RWPE2 (cell line): ENCODE measurements around the gene MBNL1.

Experiments used
- ATAC-seq: fragments of 200-7000 bp; cut with Tn5 transposase; 3 replicates; pipeline ENCODE4 v1.9.1; 2021; ENCODE audit warnings: low read depth
- DNase-seq: peaks from one replicate; pipeline ENCODE4 v3.0.0-alpha.2; 2020; ENCODE audit warnings: low spot score
- H3K27ac ChIP-seq: fragments of 450-650 bp; 2 replicates; pipeline ENCODE4 v1.5.1; 2017; ENCODE audit warnings: mild to moderate bottlenecking; ENCODE audit not compliant: poor library complexity, severe bottlenecking
- H3K27me3 ChIP-seq: fragments of 250-450 bp; sonication (Bioruptor Pico); 2 replicates; pipeline ENCODE4 v1.5.1; 2021; ENCODE audit warnings: mild to moderate bottlenecking, moderate library complexity; ENCODE audit not compliant: insufficient read depth, poor library complexity, severe bottlenecking
- H3K36me3 ChIP-seq: fragments of 250-450 bp; sonication (Bioruptor Pico); 2 replicates; pipeline ENCODE4 v1.5.1; 2020; ENCODE audit warnings: low read depth, mild to moderate bottlenecking, moderate library complexity
- H3K4me1 ChIP-seq: fragments of 250-450 bp; sonication (Bioruptor Pico); 2 replicates; pipeline ENCODE4 v1.5.1; 2021; ENCODE audit warnings: mild to moderate bottlenecking, moderate library complexity; ENCODE audit not compliant: insufficient read depth, poor library complexity, severe bottlenecking
- H3K4me3 ChIP-seq: fragments of 250-450 bp; sonication (Bioruptor Pico); 2 replicates; pipeline ENCODE4 v1.5.1; 2021; ENCODE audit warnings: mild to moderate bottlenecking, moderate library complexity; ENCODE audit not compliant: severe bottlenecking
- H3K9me3 ChIP-seq: fragments of 250-450 bp; sonication (Bioruptor Pico); 2 replicates; pipeline ENCODE4 v1.5.1; 2021; ENCODE audit warnings: mild to moderate bottlenecking, moderate library complexity; ENCODE audit not compliant: severe bottlenecking
- TF ChIP-seq, protein P1 (sequence below): fragments of 450-650 bp; IDR thresholded peaks from one replicate; pipeline ENCODE4 v1.5.1; 2017; ENCODE audit warnings: mild to moderate bottlenecking, moderate library complexity; ENCODE audit not compliant: poor library complexity, severe bottlenecking

Gene MBNL1

DNA sequence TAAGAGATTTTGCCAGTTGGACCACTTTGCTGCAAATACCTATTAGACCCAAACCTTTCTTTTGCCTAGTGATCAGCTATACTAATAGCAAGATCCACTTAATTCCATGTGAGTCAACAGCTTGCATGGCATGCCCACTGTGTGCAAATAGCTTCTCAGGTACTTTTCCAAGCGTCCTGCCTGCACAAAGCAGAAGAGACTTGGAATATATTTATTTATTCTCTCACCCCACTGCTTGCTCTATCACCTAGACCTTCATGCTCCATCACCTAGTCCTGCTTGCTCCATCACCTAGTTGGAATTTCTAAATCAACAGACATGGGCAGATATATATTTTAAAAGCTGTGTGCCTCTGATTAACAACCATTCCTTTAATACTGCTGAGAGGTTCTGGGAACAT, 47.6 kb downstream of the MBNL1 start:
- H3K9me3 ChIP-seq, result no peaks in the 10 kb centered on the region
- ATAC-seq (no peak), DNase-seq (no peak)
- H3K27ac ChIP-seq, result no peak overlapping the region
- no peak overlapping the region for H3K4me3 ChIP-seq
- peaks cover 8% of the 10 kb centered on the region for H3K4me1 ChIP-seq
- TF ChIP-seq, protein P1, sequence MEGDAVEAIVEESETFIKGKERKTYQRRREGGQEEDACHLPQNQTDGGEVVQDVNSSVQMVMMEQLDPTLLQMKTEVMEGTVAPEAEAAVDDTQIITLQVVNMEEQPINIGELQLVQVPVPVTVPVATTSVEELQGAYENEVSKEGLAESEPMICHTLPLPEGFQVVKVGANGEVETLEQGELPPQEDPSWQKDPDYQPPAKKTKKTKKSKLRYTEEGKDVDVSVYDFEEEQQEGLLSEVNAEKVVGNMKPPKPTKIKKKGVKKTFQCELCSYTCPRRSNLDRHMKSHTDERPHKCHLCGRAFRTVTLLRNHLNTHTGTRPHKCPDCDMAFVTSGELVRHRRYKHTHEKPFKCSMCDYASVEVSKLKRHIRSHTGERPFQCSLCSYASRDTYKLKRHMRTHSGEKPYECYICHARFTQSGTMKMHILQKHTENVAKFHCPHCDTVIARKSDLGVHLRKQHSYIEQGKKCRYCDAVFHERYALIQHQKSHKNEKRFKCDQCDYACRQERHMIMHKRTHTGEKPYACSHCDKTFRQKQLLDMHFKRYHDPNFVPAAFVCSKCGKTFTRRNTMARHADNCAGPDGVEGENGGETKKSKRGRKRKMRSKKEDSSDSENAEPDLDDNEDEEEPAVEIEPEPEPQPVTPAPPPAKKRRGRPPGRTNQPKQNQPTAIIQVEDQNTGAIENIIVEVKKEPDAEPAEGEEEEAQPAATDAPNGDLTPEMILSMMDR, result no peak
- peaks cover 6% of the 10 kb centered on the region for H3K36me3 ChIP-seq
- H3K27me3 ChIP-seq, result no peaks in the 10 kb centered on the region

DNA sequence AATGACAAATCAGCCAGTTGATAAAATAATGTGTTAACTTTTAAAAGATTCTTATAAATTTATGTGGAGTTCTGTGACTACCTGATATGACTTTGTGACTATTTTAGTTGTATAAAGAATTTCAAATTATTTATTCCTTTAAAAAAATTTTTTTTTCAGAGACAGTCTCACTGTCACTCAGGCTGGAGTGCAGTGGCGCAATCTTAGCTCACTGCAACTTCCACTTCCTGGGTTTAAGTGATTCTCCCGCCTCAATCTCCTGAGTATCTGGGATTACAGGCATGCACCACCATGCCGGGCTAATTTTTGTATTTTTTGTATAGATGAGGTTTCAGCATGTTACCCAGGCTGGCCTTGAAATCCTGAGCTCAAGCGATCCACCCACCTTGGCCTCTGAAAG, 48.5 kb downstream of the MBNL1 start:
- Histone ChIP-seq H3K4me1 (peaks cover 9% of the 10 kb centered on the region), H3K27ac (peak overlapping the region; percentile 21), H3K36me3 (0 out of 2 replicates have a peak, but pooled peaks cover 3% of the 10 kb centered on the region), H3K27me3 (no peaks in the 10 kb centered on the region), H3K9me3 (no peaks in the 10 kb centered on the region), H3K4me3 (no peak overlapping the region)
- ATAC-seq, result no peak
- TF ChIP-seq, protein P1, result no peak
- no peak for DNase-seq

DNA sequence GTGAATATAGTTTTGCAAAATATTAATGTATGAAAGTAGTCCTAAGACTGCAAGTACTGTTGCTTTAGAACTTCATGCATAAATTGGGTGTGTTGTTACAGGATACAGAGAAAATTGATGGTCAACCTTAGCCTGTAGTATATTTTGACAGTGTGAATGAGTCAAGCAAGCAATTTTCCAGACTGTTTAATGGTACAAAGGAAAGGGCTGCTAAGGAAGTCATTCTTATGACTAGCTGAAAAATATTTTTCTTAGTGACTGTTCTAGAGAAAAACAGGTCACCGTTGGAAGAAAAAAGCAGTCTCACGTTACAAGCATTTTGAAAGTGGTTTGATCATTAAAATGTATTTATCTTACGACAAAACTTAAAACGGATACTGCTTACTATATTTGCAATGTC, 49.2 kb downstream of the MBNL1 start:
- H3K4me1 ChIP-seq, result peaks cover 16% of the 10 kb centered on the region
- peaks cover 2% of the 10 kb centered on the region; the same call in 1 of the 2 replicates for H3K36me3 ChIP-seq
- TF ChIP-seq, protein P1, result no peak
- no peaks in the 10 kb centered on the region for H3K9me3 ChIP-seq
- peak overlapping the region; percentile 21 for H3K27ac ChIP-seq
- peak; percentile 61; the same call in 2 of the 3 replicates for ATAC-seq
- no peaks in the 10 kb centered on the region for H3K27me3 ChIP-seq
- no peak for DNase-seq
- H3K4me3 ChIP-seq, result no peak overlapping the region

DNA sequence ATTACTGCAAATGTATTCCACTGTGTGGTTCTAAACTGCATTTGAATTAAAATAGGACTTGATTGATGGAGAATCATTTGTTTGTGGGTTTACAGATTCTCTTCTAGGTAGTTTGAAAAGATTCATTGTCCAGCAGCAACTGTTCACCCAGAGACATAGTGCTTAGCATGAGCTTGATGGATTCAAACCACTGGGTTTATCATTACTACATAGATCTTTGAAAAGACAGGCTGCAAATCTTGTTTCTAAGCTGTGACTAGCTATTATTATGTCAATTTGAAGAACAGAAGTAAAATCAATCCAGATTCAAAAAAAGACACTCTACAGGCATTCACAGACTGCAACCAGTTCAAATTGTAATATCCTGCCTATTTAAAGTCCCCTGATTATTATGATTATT, 49.8 kb downstream of the MBNL1 start:
- Histone ChIP-seq H3K36me3 (peaks cover 7% of the 10 kb centered on the region; the same call in 1 of the 2 replicates), H3K4me1 (peaks cover 19% of the 10 kb centered on the region), H3K27me3 (no peaks in the 10 kb centered on the region), H3K4me3 (no peak overlapping the region), H3K9me3 (no peaks in the 10 kb centered on the region), H3K27ac (peak overlapping the region; percentile 21)
- TF ChIP-seq, protein P1, result no peak
- DNase-seq (no peak), ATAC-seq (no peak)

DNA sequence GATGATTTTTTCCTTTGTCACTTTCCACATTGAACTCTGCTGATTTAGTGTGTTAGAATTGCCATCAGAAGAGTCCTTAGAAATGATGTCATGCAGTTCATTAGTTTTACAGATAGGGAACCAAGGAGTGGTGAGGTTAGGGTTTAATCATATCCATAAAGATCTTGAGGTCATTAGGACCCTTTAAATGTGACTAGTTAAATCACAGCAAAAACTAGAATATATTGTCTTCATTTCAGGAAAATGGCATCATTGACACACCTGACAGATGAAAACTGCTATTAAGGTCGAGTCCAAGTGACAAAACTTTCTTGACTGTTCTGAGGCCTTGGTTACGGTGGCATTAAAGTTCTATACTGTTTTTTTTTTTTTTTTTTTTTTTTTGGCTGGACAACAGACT, 50.5 kb downstream of the MBNL1 start:
- ATAC-seq (no peak), DNase-seq (no peak)
- Histone ChIP-seq H3K9me3 (no peaks in the 10 kb centered on the region), H3K4me3 (no peak overlapping the region), H3K4me1 (peaks cover 16% of the 10 kb centered on the region), H3K36me3 (peaks cover 7% of the 10 kb centered on the region; the same call in 1 of the 2 replicates), H3K27ac (peak overlapping the region; percentile 21), H3K27me3 (no peaks in the 10 kb centered on the region)
- TF ChIP-seq, protein P1, result no peak
